CD14-positive monocyte (primary cell): ENCODE data around the gene CILP2. TPM values are rescaled to one million over a fixed set of nuclear protein-coding genes. Genes with fewer than 3 reads are reported as not detected.
A peak's percentile ranks its signal among the peaks of the same experiment; 100 is the strongest.

Experiments
- DNase-seq, 3 donors: peaks; one replicate each; pipeline ENCODE4 v3.0.0-alpha.2; 2011 to 2022
- H2AFZ ChIP-seq: 2 replicates; pipeline ENCODE4 v1.6.0; 2012; ENCODE audit warnings: mild to moderate bottlenecking, low read depth, low read length, inconsistent platforms; ENCODE audit not compliant: insufficient read depth, poor library complexity, severe bottlenecking
- H3K27ac ChIP-seq, 2 donors: 1 replicate in 1 of 2; 2 replicates in 1 of 2; pipeline ENCODE4 v1.5.1; 2012 to 2013; ENCODE audit warnings: low read length in 2 of 2, control low read depth in 1 of 2, inconsistent platforms in 1 of 2, low read depth in 1 of 2, mild to moderate bottlenecking in 1 of 2
- H3K27me3 ChIP-seq, 2 donors: one replicate each; pipeline versions ENCODE4 v1.6.0 to v1.6.1; 2011 to 2013; ENCODE audit warnings: low read length in 2 of 2; ENCODE audit not compliant: control insufficient read depth in 2 of 2, insufficient read depth in 2 of 2
- H3K36me3 ChIP-seq, 2 donors: replicated peaks in 1 of 2; 1 replicate in 1 of 2; 2 replicates in 1 of 2; pipeline versions ENCODE4 v1.5.1 to v1.6.1; 2012 to 2013; ENCODE audit warnings: low read length in 2 of 2, control low read depth in 1 of 2, inconsistent platforms in 1 of 2, mild to moderate bottlenecking in 1 of 2; ENCODE audit not compliant: insufficient read depth in 2 of 2, control insufficient read depth in 1 of 2
- H3K4me1 ChIP-seq, 2 donors: 1 replicate in 1 of 2; 2 replicates in 1 of 2; pipeline versions ENCODE4 v1.5.1 to v1.6.1; 2012 to 2013; ENCODE audit warnings: low read length in 2 of 2, control low read depth in 1 of 2, inconsistent platforms in 1 of 2, mild to moderate bottlenecking in 1 of 2, moderate library complexity in 1 of 2; ENCODE audit not compliant: insufficient read depth in 2 of 2, control insufficient read depth in 1 of 2
- H3K4me2 ChIP-seq: replicated peaks from 2 replicates; pipeline ENCODE3; 2012; ENCODE audit warnings: low read length, moderate library complexity, mild to moderate bottlenecking; ENCODE audit not compliant: poor library complexity, severe bottlenecking; ENCODE audit errors: extremely low read depth
- H3K4me3 ChIP-seq, 3 experiments: fragments of 200-600 bp in 1 of 3; sonication (generic) in 1 of 3; replicated peaks in 1 of 3; 1 replicate in 2 of 3; 2 replicates in 1 of 3; pipeline ENCODE4 v1.5.1; 2011 to 2013; ENCODE audit warnings: low read length in 3 of 3, mild to moderate bottlenecking in 3 of 3, control low read depth in 2 of 3, low read depth in 2 of 3, inconsistent platforms in 1 of 3, moderate library complexity in 1 of 3
- H3K79me2 ChIP-seq: 2 replicates; pipeline ENCODE4 v1.6.0; 2012; ENCODE audit warnings: mild to moderate bottlenecking, control low read depth, inconsistent platforms, low read length, moderate library complexity; ENCODE audit not compliant: insufficient read depth
- H3K9ac ChIP-seq: 2 replicates; pipeline ENCODE4 v1.6.0; 2017; ENCODE audit warnings: low read length, mild to moderate bottlenecking; ENCODE audit not compliant: insufficient read depth, poor library complexity, severe bottlenecking
- H3K9me3 ChIP-seq, 2 donors: replicated peaks in 1 of 2; 1 replicate in 1 of 2; 2 replicates in 1 of 2; pipeline versions ENCODE4 v1.5.1 to v1.6.1; 2012 to 2013; ENCODE audit warnings: low read length in 2 of 2, control low read depth in 1 of 2; ENCODE audit not compliant: control insufficient read depth in 1 of 2, insufficient read depth in 1 of 2
- H4K20me1 ChIP-seq: 2 replicates; pipeline ENCODE4 v1.6.0; 2012; ENCODE audit warnings: mild to moderate bottlenecking, low read length, control low read depth, moderate library complexity; ENCODE audit not compliant: insufficient read depth
- H3K27ac Mint-ChIP-seq, 7 donors: one replicate each; pipeline ENCODE4 v1.8.0; 2020; ENCODE audit warnings: mild to moderate bottlenecking in 7 of 7, mixed read lengths in 7 of 7, moderate library complexity in 6 of 7, inconsistent platforms in 2 of 7
- H3K27me3 Mint-ChIP-seq, 3 donors: one replicate each; pipeline ENCODE4 v1.8.0; 2021 to 2022; ENCODE audit warnings: low read depth in 3 of 3, mild to moderate bottlenecking in 3 of 3, mixed read lengths in 3 of 3, moderate library complexity in 3 of 3, inconsistent platforms in 1 of 3
- H3K36me3 Mint-ChIP-seq, 2 donors: one replicate each; pipeline ENCODE4 v1.8.0; 2020; ENCODE audit warnings: mixed read lengths in 2 of 2, inconsistent platforms in 1 of 2, mild to moderate bottlenecking in 1 of 2
- H3K4me1 Mint-ChIP-seq: one replicate; pipeline ENCODE4 v1.8.0; 2020; ENCODE audit warnings: mild to moderate bottlenecking, mixed read lengths
- H3K4me3 Mint-ChIP-seq, 2 donors: one replicate each; pipeline ENCODE4 v1.8.0; 2020; ENCODE audit warnings: mild to moderate bottlenecking in 2 of 2, mixed read lengths in 2 of 2, moderate library complexity in 1 of 2
- H3K9me3 Mint-ChIP-seq, 7 donors: one replicate each; pipeline ENCODE4 v1.8.0; 2020 to 2022; ENCODE audit warnings: mixed read lengths in 7 of 7, mild to moderate bottlenecking in 6 of 7, moderate library complexity in 6 of 7, inconsistent platforms in 2 of 7
- CTCF ChIP-seq: fragments of 200-600 bp; IDR thresholded peaks from one replicate; pipeline ENCODE4 v1.8.0; 2022; ENCODE audit warnings: antibody characterized with exemption, mild to moderate bottlenecking
- WGBS: methylation state at CpG from one replicate; pipeline ENCODE4 v1.1.5; 2013; ENCODE audit warnings: missing lambda C conversion rate; ENCODE audit not compliant: insufficient coverage; 5-methylcytosine and 5-hydroxymethylcytosine counted together
- intact Hi-C, 2 donors: fragments of 100-400 bp; cut with micrococcal nuclease; formaldehyde crosslinking; loops; one replicate each; pipeline versions ENCODE4 v1.15.0 to v1.15.1; 2023
- polyA plus RNA-seq, 3 donors: library from polyadenylated mRNA; depleted of rRNA in 1 of 3; unstranded in 2 of 3; stranded (reverse) in 1 of 3; fragments of 300-500 nt in 2 of 3; fragments of >200 nt in 1 of 3; fragmentation: Illumina TruSeq in 2 of 3; gene quantifications; 1 replicate in 2 of 3; 2 replicates in 1 of 3; pipeline ENCODE4 v1.2.3, GENCODE V29; 2012 to 2021

Gene CILP2
- polyA plus RNA-seq, 3 donors: 0.04 TPM; not detected in 2

GRCh38 chr19:19530889-19531288 lies 7.2 kb upstream of the CILP2 start:
- Histone ChIP-seq H3K79me2 (no peaks in the 10 kb centered on the region), H3K4me1 (peaks cover 0 to 3% of the 10 kb centered on the region in 2 donors), H2AFZ (no peak overlapping the region), H3K27me3 (no peaks in the 10 kb centered on the region), H3K9me3 (no peaks in the 10 kb centered on the region), H3K4me3 (no peak overlapping the region), H3K9ac (no peak overlapping the region), H3K27ac (no peak overlapping the region), H4K20me1 (peaks cover 15% of the 10 kb centered on the region), H3K4me2 (no peak overlapping the region), H3K36me3 (peaks cover 29 to 37% of the 10 kb centered on the region in 2 donors)
- Mint-ChIP-seq H3K4me1 (peaks cover 3% of the 10 kb centered on the region), H3K9me3 (no peaks in the 10 kb centered on the region), H3K27me3 (peaks cover 1 to 5% (median 2%) of the 10 kb centered on the region in 3 donors), H3K27ac (peak overlapping the region in 3 of 7 donors; percentile 37 to 57 (median 38)), H3K4me3 (no peak overlapping the region), H3K36me3 (peaks cover 30 to 51% of the 10 kb centered on the region in 2 donors)
- DNase-seq: no peak
- no peak for TF ChIP-seq CTCF
- 90% methylated on average over 4 of the region's 4 CpGs for WGBS
- intact Hi-C loops: loop anchor here in 1 of 2 donors (5.0 to 10.0 kb wide), 2 partner anchors 244 to 426 kb away; no protein-coding TSS in a partner anchor

- no peak overlapping the region for H3K4me3 ChIP-seq
- H3K9ac ChIP-seq: no peak overlapping the region
- no peaks in the 10 kb centered on the region for H3K79me2 ChIP-seq
- Mint-ChIP-seq H3K27ac (no peak overlapping the region), H3K36me3 (peaks cover 23 to 39% of the 10 kb centered on the region in 2 donors), H3K9me3 (peaks cover 0 to 5% (median 2%) of the 10 kb centered on the region in 7 donors), H3K4me1 (peaks cover 6% of the 10 kb centered on the region), H3K27me3 (peaks cover 4 to 17% (median 12%) of the 10 kb centered on the region in 3 donors), H3K4me3 (no peak overlapping the region)
- H3K27ac ChIP-seq: no peak overlapping the region
- peaks cover 0 to 3% of the 10 kb centered on the region in 2 donors for H3K4me1 ChIP-seq
- peak; percentile 68 to 79 (median 75) for DNase-seq
- TF ChIP-seq CTCF: peak; percentile 91
- H3K9me3 ChIP-seq: no peaks in the 10 kb centered on the region
- peaks cover 0 to 6% of the 10 kb centered on the region in 2 donors for H3K27me3 ChIP-seq
- WGBS: 39% methylated on average over 35 of the region's 48 CpGs
- no peak overlapping the region for H2AFZ ChIP-seq
- intact Hi-C loops: loop anchor here (1.0 to 10.0 kb wide), 5 partner anchors 112 to 427 kb away; no protein-coding TSS in a partner anchor
- H3K4me2 ChIP-seq: no peak overlapping the region
- peaks cover 16 to 24% of the 10 kb centered on the region in 2 donors for H3K36me3 ChIP-seq
- peaks cover 6% of the 10 kb centered on the region for H4K20me1 ChIP-seq
Measured at GRCh38 chr19:19531951-19532805, 5.9 kb upstream of the CILP2 start.
